ENCODE measurements around the gene PYHIN1.

- TF ChIP-seq CTCF (IDR thresholded peaks at IDR 0.05): no peak
- TF ChIP-seq POLR2A (IDR thresholded peaks at IDR 0.05): no peak
- no peak for TF ChIP-seq EP300 (IDR thresholded peaks at IDR 0.05)
Observed at GRCh38 chr1:159008744-159009188, 77.4 kb downstream of the PYHIN1 start.
